Colon (tissue), 2 donors: ENCODE results near the gene CRLF3.
"Not testable (repeated sequence)": the region's sequence is repeated elsewhere in the genome, so short reads cannot be mapped to it uniquely, and the experiment has no call there.

ENCODE experiments used
- FAIRE-seq: peaks from 2 replicates; lab custom pipeline; 2012; peaks lifted over from hg19 to GRCh38; lab: Jason Lieb, UNC
- donor health status: control.
- donor health status: control.

CRLF3 gene, protein sequence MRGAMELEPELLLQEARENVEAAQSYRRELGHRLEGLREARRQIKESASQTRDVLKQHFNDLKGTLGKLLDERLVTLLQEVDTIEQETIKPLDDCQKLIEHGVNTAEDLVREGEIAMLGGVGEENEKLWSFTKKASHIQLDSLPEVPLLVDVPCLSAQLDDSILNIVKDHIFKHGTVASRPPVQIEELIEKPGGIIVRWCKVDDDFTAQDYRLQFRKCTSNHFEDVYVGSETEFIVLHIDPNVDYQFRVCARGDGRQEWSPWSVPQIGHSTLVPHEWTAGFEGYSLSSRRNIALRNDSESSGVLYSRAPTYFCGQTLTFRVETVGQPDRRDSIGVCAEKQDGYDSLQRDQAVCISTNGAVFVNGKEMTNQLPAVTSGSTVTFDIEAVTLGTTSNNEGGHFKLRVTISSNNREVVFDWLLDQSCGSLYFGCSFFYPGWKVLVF

DNA sequence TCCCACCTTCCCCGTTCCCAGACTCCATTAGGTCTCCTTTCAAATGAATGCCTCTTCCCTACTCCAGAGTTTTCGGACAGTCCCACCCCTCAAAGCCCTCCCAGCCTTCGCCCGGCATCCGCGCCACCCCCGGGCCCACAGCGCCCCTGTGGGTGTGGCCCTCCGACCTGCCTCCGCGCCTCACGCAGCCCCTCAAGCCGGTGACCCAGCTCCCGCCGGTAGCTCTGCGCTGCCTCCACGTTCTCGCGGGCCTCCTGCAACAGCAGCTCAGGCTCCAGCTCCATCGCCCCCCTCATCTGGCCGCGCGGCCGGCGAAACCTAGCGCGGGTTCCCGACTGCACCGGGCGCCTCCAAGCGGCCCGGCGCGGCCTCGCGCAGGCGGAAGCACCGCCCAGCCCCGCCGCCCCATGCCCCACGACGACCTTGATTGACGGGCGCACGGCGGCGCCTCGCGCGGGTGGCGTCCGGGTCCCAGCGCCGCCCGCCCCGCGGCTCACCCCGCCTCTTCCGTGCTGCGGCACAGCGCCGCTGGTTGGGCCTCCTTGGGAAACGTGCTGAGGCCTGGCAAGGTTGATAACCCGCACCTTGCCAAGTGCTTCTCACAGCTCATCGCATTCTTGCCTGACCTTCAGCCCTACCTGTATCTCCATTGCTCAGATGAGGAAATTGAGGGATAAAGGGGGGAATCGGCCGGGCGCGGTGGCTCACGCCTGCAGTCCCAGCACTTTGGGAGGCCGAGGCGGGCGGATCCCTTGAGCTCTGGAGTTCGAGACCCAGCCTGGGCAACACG lies at the start of gene CRLF3:
Gene CRLF3 (minus strand): TSS at position 337 of the 790 bp plus-strand sequence. CDS start 41 bp downstream, at position 296.
- no peak for FAIRE-seq

DNA sequence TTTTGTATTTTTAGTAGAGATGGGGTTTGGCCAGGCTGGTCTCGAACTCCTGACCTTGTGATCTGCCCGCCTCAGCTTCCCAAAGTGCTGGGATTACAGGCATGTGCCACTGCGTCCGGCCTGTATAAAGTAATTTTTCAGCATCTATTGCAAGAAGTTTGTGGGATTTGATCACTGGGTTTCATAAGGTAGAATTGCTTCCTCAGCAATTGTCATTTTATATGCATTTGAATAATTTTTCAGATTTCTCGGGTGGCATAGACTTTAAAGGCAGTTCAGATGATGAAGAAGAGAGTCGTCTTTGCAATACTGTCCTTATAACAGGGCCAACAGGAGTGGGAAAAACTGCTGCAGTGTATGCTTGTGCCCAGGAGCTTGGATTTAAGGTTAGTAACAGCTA lies 44.5 kb upstream of the CRLF3 start:
- FAIRE-seq, result no peak

DNA sequence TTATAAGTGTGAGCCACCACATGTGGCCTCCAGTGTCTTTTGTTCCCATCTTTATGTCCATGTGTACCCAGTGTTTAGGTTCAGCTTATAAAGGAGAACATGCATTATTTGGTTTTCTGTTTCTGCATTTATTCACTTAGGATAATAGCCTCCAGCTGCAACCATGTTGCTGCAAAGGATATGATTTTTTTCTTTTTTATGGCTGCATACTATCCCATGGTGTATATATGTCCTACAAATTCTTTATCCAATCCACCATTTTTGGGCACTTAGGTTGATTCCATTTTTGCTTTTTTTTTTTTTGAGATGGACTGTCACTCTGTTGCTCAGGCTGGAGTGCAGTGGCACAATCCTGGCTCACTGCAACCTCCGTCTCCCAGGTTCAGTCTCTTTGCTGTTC lies 40.1 kb upstream of the CRLF3 start:
- no peak for FAIRE-seq

DNA sequence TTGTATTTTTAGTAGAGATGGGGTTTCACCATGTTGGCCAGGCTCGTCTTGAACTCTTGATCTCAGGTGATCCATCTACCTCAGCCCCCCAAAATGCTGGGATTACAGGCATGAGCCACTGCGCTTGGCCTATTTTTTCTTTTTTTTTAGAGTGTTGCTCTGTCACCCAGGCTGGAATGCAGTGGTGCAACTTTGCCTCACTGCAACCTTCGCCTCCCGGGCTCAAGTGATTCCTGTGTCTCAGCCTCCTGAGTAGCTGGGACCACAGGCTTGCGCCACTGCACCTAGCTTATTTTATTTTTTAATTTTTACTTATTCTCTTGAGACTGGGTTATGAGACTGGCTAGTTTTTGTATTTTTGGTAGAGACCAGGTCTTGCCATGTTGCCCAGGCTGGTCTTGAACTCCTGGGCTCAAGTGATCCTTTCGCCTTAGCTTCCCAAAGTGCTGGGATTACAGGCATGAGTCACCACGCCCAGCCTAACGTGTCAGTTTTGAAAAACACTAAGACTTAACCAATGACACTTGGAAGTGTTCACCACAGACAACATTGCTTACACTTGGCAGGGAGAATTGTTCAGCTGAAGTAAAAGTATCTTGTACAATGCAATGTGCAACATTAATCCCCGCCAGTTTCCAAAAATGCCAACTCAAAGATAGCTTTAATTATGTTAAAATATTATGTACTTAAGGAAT lies 34.2 kb upstream of the CRLF3 start:
- no peak for FAIRE-seq

DNA sequence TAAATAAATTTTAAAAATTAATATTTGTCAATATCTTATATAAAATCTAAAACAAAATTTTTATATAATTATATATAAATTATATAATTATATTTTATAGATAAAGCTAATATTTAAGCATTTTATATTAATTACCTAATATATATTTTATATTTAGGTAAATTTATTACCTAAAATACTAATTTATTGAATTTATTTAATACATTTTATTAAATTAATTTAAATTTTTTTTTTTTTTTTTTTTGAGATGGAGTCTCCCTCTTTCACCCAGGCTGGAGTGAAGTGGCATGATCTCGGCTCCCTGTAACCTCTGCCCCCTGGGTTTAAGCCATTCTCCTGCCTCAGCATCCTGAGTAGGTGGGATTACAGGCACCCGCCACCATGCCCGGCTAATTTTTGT lies 29.7 kb upstream of the CRLF3 start:
- peak; percentile 87 for FAIRE-seq

DNA sequence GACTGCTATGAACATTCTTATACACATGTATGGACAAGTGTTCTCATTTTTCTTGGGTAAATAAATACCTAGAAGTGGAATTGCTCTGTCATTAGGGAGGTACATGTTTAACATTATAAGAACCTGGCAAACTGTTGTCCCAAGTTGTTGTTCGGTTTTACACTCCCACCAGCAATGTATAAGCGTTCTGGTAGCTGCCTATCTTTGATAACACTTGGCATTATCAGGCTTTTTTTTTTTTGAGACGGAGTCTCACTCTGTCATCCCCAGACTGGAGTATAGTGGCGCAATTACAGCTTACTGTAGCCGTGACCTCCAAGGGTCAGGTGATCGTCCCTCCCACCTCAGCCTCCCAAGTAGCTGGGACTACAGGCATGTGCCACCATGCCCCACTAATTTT lies 23.5 kb upstream of the CRLF3 start:
- FAIRE-seq, result no peak

DNA sequence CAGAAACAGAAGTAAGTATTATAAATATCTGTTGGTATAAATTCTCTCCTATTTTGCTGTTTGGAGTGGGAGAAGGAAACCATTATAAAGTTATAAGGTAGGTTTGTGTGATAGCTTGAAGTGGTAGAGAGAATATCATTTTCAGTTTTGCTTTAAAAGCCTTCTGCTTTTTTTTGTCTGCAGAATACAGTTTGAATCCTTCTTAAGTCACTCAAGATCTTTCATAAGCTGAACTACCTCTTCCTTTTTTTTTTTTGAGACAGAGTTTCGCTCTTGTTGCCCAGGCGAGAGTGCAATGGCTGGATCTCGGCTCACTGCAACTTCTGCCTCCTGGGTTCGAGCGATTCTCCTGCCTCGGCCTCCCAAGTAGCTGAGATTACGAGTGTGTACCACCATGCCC lies 16.3 kb upstream of the CRLF3 start:
- FAIRE-seq, result no peak

DNA sequence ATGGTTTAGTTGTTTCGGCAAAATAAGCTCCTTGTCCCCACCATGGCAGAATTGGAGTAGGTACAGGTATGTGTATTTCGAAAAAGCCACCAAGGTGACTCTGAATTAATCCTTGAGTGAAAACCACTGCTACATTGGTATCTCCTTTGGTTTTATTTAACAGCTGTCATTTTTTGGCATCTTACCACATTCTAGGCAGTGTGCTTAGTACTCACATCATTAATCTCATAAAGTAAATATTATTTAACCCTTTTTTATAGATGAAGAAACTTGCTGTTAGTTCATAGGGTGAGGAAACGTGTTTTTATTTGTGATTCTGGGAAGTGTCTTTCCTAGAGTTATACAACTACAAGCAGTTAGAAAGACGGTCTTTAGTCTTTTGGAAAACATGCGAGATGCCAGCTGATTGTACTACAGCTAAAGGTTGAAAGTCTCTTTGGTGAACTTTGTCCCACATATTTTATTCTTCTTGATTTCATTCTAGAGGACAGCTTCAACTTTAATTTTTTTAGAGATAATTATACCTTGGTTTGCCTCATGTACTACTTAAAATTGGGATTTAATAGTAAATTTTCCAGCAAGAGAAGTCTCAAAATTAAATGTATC lies 13.8 kb upstream of the CRLF3 start:
- no peak for FAIRE-seq

DNA sequence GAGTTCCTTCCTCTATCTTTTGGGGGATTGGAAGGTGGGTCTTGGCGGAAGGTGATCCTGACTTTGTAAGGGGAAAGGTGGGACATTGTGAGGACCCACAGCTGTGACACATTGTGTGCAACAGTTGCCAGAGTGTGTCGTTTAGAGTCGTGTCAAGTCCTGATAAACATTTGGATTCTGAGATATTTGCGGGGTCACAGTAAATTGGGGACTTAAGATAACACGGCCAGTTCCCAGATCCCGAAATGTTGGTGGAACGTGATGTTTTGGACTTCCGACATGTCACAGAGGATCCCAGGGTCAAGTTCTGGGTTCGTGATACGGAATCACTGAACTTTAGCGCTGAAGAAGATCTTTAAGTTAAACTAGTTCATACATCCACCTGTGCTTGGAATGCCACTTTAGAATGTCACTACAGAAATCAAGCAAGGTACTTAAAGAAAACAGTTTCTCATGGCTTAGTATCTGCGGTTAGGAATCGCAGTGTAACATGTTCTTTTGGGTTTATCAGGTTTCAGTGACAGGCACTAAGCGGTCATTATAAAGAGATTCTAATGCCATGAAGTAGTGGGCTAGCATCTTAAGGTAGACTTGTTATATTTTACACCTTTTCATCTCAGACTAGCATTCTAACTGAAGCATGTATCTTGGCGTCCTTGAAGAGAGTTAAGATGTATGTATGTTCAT lies 8.1 kb upstream of the CRLF3 start:
- no peak for FAIRE-seq

DNA sequence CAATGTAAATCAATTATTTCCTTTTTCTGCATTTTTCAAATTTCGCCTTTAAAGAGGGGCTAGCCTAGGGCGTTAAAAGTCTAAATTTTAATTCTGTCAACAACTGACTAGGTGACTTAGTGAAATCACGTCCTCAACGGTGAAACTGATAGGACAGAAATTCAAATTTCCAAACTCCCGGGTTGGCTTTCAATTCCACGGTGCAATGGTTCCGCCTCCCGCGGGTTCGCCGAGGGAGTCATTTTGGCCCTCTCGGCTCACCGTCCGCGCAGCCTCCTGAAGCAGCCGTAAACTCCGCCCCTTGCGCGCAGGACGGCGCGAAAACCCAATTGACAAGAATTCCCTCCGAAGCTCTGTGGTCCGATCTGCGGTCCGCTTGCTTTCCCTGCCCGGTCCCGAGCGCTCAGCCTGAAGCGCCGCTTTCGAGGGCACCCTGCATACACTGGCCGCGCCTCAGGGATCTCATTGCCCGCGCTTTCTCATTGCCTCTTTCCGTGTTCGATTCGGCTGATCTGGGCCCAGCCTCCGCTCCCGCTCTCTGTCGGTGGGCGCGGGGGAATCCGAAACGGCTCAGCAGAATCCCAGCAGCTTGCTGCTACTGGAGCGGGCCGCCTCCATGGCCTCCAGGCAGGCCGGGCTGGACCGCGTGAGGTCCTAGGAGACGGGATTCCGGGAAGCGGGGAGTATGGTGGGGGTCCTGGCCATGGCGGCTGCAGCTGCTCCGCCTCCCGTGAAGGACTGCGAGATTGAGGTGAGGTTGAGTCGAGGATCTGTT lies 7.4 kb upstream of the CRLF3 start, which contains the start of gene ATAD5:
Gene ATAD5 (plus strand): TSS at position 304 of the 775 bp plus-strand sequence. CDS start 382 bp downstream, at position 686.
- FAIRE-seq, result no peak

DNA sequence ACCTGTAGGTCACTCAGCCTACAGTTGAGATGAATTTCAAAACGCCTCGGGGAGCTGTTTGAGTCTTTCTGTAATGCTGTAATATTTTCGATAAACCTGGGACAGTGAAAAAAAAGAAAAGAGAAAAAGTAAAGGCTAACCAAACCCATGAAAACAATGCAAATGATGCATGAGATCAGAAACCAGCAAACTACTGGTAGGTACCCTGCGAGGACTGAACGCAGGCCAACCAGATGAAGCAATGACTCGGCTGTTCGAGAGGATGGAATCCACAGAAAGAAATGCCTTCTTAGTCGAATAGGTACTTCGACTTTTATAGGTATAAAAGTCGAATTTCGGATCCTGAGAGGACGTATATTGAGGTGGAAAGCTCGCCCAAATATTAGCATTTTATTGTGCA lies 6.8 kb upstream of the CRLF3 start:
- FAIRE-seq, result no peak

DNA sequence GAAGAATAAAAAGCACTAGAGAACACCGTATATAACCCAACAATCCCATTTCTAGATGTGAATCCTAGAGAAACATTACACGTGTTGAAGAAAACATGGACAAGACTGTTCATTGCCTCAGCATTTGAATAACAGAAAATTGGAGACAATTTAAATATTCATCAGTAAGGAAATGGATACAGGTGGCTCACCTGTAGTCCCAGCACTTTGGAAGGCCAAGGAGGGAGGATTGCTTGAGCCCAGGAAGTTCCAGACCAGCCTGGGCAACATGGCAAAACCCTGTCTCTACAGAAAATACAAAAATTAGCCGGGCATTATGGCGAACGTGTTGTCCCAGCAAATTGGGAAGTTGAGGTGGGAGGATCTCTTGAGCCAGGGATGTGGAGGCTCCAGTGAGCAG lies 4.5 kb upstream of the CRLF3 start:
- FAIRE-seq, result no peak

DNA sequence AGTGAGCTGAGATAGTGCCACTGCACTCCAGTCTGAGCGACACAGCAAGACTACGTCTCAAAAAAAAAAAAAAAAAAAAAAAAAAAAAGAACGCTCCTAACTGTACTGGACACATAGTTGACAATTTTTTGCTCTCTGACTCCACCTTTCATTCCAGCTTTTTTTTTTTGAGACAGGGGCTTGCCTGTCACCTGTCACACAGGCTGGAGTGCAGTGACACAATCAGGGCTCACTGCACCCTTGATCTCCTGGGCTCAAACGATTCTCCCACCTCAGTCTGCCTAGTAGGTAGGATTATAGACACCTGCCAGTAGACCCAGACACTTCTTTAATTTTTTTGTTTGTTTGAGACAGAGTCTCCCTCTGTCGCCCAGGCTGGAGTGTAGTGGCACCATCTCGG lies 2.6 kb upstream of the CRLF3 start:
- FAIRE-seq, result no peak

DNA sequence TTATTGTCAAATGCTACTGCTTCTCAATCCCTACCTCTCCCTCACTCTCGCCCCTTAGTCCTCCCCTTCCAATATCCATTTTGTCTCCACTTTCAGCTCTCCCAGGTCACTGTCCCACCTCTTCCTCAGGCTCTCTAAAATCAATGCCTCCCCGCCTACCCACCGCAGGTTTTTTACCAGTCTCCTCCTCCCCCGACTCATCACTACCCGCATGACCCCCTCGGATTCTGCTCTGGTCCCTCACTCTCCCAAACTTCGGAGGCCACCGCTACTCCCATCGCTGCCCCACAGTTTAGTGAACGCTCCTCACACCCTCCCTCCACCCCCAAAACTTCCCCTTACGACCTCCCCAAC lies 513 bp downstream of the CRLF3 start:
- FAIRE-seq, result no peak

DNA sequence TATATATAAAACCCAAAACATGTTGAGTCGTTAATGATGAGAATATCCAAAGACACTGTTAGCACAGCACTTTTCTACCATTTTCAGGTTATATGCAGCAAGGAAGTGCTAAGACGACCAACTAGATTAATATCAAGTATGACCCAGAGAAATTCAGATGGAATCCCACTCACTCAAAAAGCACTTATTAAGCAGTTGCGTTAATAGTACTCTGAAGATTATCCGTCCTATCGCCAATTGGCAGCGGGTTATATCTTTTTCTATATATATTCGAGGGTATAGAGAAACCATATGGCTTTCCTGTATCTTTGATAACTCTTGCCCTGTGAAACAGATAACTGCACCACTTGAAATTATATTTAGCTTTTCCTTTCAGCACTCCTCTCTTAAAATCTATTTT lies 1.1 kb downstream of the CRLF3 start:
- FAIRE-seq, result no peak

DNA sequence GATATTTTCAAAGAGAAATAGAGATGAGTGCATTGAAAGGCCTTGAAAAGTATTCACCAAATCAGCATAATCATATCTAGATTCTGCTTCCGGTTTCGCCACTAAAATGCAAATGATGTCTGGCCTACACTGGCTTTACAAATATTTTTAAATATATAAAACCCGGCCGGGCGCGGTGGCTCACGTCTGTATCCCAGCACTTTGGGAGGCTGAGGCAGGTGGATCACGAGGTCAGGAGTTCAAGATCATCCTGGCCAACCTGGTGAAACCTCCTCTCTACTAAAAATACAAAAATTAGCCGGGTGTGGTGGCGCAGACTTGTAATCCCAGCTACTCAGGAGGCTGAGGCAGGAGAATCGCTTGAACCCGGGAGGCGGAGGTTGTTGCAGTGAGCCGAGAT lies 1.6 kb downstream of the CRLF3 start:
- FAIRE-seq, result not testable (repeated sequence)

DNA sequence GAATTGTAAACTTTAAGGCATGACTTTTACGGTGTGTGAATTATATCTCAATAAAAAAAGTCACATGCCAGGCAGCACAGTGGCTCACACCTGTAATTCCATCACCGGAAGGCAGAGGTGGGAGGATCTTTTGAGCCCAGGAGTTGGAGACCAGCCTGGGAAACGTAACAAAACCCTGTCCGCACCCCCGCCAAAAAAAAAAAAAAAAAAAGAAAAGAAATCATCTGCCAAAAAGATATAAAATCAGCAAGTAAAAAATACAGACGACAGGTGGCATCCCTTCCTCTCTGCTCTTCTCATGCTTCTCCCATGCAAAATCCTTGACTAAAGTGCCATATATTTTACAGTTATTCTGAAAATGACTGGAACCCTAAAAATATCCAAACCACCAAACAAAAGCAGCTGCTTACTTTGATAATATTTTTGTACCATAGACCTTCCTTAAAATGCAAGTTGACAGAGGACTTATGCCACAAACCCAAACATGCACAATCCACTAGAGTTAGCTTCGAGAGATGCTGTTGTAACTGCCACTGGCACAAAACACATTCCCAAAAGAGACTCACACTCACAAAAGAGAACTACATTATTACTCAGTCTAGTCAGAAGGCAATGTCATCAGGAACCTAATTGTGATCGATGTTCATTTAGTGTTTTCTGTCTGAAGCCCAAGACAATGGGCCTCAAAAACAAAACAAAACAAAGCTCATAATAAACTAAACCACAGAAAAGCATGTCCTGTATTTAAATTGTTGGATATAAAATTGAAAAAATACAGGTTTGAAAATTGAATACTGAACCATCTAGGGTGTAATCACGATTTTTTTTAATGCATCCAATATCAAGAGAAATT lies 2.4 kb downstream of the CRLF3 start:
- FAIRE-seq, result no peak

DNA sequence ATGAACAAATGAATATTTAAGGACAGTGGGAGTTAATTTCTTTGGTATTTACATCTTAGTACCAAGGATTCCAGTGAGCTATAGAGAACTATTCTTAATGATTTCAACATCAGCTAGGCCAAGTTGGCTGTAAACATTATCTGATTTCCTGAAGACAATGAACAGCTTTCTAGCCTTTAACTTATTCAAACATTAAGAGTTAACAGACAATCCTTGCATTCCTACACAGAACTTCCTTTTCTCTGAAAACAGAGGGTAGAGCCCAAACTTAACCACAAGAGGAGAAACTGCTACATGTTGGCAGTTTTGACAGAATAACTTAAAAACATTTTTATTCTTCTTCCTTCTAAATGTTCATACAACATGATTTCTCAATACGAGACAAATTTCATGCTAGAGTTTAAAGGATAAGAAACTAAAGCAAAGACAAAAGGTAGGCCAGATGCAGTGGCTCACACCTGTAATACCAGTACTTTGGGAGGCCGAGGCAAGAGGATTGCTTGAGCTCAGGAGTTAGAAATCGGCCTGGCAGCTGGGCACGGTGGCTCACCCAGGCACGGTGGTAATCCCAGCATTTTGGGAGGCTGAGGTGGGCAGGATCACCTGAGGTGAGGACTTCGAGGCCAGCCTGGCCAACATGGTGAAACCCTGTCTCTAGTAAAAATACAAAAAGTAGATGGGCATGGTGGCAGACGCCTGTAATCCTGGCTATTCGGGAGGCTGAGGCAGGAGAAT lies 4.4 kb downstream of the CRLF3 start:
- FAIRE-seq, result no peak

DNA sequence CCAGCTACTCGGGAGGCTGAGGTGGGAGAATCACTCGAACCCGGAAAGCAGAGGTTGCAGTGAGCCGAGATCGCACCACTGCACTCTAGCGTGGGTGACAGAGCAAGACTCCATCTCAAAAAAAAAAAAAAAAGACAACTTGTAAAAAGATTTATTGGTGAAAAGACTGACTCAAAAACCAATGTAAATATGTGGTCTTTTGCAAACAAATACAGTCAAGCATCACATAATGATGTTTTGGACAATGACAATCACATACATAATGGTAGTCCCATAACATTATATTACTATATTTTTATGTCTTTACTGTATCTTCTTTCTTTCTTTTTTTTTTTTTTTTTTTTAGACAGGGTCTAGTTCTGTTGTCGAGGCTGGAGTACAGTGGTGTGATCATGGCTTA lies 8.3 kb downstream of the CRLF3 start:
- FAIRE-seq, result no peak
